Left colon (tissue), 2 donors: ENCODE results near the gene SUV39H1. TPM values are rescaled to one million over a fixed set of nuclear protein-coding genes. Genes with fewer than 3 reads are reported as not detected.
A peak's percentile ranks its signal among the peaks of the same experiment; 100 is the strongest.

Experiments used
- ATAC-seq: fragments of 200-7000 bp; cut with Tn5 transposase; one replicate; pipeline ENCODE4 v1.9.1; 2020; ENCODE audit warnings: mild to moderate bottlenecking, moderate library complexity
- DNase-seq, 2 donors: peaks; one replicate each; pipeline ENCODE4 v3.0.0-alpha.2; 2020
- intact Hi-C, 2 donors: fragments of 100-400 bp; cut with DNase I in 1 of 2; cut with micrococcal nuclease in 1 of 2; formaldehyde crosslinking; loops; one replicate each; pipeline versions ENCODE4 v1.11.2 to v1.14.0; 2022; cut with DNase I, micrococcal nuclease
- total RNA-seq, 2 donors: library from RNA; stranded (reverse); fragmentation: NEBNext Ultra II Directional; extraction: Animal tissue kit (Norgen Biotek cat#: 25700); gene quantifications; one replicate each; pipeline ENCODE4 v1.2.1, GENCODE V29; 2021
- donor health status: DM: no; HTN: no; CAD: no.
- donor health status: DM: yes; HTN: yes; CAD: no.

Gene SUV39H1
- total RNA-seq, 2 donors from 2014 or later: 3.1 to 5.0 TPM

DNA sequence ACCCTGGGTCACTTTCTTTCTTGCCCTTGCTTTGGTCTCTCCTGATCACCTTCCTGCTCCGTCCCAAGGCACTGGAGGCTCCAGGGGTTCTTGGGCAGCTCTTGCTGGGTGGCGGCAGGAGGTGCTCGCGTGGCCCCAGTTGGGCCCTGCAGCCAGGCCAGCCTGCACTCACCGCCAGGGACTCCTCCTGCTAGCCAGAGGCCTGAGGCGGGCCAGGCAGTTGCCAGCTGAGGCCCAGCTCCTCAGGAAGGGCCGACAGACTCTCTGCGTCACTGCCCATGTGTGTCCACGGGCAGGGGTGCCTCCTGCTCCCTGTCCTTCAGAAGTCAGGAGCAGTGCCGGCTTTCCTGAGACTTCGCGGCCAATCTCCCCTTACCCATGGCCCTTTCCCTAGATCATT is 9.3 kb downstream of the SUV39H1 start:
- ATAC-seq (no peak), DNase-seq (no peak)
- intact Hi-C loops: no loop called here

DNA sequence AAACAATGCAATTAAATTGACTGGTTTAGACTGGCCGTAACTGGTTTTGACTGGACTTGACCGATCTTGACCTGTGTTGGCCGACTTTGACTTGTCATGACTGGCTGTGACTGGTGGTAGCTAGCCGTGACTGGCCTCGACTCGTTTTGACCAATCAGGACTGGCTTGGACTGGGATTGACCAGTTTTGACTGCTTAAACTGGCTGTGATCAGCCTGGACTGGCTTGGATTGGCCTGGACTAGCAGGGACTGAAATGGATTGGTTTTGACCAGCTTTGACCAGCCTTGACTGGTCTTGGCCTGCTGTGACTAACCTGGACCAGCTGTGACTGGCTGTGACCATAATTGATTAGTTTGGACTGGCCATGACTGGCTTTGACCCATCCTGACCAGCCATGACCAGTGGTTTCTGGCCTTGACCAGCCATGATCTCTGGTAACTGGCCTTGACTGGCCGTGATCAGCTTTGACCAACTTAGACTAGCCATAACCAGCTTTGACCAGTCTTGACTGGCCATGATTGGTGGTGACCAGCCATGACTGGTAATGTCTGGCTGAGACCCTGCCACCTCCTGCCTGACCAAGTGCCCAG is 13.1 kb downstream of the SUV39H1 start:
- ATAC-seq (no peak), DNase-seq (no peak)
- intact Hi-C loops: no loop called here

DNA sequence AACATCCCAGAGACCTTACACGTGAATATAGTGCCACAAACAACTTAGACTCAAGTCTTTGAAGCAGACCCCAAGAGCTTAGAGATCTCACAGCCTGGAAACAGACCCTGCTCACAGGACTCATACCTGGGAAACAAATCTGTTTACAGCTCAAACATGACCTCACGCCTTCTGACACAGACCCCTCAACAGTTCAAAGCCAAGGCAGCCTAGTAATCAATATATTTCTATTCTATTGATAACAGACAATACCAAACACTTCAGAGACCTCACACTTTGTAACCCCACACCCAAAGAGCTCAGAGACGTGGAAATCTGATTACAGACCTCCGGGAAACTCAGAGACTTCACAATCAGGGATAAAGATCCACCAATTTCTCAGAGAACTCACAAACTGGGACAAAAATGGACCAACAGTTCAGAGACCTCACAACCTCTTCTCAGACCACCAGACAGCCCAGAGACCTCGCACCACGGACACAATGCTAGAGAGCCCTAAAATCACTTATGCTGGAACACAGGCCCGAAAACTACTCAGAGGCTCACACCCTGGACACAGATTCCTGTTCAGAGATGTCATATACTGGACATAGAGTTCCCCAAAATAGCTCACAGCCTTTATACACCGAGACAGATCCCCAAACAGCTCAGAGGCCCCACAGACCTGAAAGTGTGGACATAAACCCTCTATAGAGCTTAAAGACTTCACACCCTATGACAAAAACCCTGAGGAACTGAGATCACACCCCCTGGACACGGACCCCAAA is 14.8 kb downstream of the SUV39H1 start:
- DNase-seq (no peak), ATAC-seq (no peak)
- intact Hi-C loops: no loop called here

DNA sequence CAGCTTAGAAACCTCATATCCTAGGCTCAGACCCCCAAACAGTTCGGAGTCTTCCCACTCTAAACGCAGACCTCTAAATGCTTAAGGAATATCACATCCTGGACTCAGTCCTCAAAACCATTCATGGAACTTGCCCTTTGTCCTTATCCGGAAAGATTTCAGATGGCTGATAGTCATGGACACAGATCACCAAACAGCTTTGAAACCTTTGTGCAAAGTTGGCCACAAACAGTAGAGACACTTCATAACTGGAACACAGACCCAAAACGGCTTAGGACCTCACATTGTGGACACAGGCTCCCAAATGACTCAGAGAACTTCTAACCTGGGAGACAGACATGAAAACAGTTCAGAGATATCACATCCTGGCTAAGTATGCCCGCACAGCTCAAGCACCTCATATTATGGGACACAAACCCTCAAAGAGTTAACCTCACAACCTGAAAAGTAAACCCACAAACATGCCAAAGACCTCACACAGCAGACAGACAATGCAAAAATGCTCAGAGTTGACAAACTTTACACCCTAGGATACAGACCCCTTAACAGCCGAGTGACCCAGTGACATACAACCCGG is 15.5 kb downstream of the SUV39H1 start:
- ATAC-seq: no peak
- intact Hi-C loops: no loop called here

DNA sequence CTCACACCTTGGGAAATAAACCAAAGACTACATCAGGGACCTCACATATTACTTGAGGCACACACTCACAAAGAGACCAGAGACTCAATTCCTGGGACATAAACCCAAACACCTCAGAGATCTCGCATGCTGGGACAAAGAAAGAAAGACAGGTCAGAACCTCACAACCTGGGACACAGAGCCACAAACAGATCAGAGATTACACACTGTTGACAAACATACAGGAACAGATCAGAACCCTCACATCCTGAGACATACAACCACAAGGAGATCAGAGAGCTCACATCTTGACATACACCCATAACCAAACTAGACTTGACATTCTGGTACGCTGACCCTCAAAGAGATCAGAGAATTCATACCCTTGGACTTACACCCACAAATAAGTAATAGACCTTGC is 17.3 kb downstream of the SUV39H1 start:
- ATAC-seq: no peak
- intact Hi-C loops: no loop called here
- DNase-seq: no peak

More for the DNA sequence above, 15.5 kb downstream of the SUV39H1 start:
- DNase-seq: no peak

DNA sequence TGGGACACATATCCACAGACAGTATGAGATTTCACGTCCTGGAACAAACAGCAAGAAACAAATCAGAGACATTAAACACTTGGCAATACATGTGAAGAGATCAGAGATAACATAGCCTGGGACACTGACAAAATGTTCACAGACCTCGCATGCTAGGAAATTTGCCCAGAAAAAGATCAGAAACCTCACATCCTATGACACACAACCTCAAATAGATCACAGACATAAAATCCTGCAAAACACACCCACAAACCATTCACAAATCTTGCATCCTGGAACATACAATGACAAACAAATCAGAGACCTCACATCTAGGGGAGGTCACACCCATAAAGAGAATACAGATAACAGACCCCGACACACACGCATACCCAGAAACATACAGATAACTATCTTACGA is 18.0 kb downstream of the SUV39H1 start:
- ATAC-seq (no peak), DNase-seq (no peak)
- intact Hi-C loops: no loop called here

DNA sequence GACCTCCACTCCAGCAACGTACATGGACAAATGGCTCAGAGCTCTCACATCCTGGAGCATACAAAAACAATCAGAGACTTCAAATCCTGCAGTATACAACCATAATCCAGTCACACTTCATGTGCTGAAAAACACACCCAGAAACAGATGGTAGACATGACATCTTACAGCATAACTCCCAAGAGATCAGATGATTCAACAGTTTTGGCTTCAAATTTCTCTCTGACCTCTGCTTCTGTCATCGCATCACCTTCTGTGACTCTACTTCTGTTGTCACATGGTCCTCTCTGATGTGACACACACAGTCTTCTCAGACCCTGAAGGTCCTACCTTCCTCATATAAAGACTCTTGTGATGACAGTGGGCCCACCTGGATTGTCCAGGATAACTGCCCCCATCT is 18.5 kb downstream of the SUV39H1 start:
- intact Hi-C loops: no loop called here
- DNase-seq (no peak), ATAC-seq (no peak)

DNA sequence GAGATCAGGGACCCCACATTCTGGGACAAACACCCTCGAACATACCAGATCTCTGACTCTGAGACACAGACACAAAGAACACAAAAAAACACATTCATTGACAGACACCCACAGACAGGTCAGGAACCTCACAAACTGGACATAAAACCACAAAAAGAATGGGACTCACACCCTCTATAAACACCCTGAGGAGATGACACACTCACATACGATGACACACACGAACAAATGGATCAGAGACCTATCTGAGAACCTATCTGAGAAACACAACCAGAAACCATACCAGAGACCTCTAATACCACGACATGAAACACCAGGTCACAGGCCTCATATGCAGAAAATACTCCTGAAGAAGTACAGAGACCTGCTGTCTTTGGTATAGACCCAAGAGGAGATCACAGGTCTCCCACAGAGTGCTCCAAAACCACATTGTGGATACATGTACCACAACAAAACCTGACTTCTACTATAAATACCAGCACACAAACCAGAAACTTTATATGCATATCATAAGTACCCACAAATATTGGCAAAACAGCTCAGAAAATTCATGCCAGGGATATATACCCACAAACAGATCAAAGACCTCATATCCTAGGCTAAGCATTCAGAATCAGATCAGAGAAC is 19.5 kb downstream of the SUV39H1 start:
- intact Hi-C loops: no loop called here
- DNase-seq (no peak), ATAC-seq (no peak)

DNA sequence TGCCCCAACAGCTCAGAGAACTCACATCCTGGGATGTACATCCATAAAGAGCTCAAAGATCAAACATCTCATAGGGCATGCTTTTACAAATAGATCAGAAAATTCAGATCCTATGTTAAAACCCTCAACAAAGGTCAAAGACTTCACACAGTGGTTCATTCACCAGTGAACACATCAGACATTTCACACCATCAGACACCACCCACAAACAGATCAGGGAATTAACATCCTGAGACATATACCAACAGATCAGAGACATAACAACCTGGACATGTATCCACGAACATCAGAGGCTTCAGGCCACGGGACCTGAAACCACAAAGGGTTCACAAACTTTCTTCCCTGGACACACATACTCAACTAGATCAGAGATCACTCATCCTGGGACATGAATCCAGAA is 23.4 kb downstream of the SUV39H1 start:
- ATAC-seq: no peak
- intact Hi-C loops: no loop called here
- no peak for DNase-seq

DNA sequence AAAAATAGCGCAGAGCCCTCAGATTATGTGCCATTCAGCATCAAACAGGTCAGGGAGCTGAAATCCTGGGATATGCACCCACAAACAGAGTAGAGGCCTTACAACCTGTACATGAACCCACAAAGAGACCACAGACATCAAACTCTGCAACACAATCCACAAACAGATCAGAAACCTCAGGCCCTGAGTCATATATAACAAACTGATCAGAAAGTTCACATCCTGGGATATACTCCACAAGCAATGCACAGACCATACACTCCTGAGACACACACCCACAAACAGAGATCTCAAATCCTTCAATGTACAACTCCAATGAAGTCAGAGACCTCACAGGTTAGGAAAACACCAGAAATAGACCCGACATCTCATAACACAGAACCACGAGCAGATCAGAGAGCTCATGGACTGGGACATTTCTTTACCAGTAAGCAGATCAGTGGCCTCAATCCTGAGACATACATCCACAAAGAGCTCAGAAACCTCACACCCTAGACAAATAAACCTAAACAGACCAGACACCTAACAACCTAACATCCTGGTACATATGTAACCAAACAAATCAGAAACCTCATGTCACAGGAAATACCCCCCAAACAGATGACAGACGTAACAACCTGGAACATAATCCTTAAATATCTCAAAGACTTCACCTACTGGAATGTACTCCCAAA is 24.2 kb downstream of the SUV39H1 start:
- DNase-seq: no peak
- intact Hi-C loops: no loop called here

DNA sequence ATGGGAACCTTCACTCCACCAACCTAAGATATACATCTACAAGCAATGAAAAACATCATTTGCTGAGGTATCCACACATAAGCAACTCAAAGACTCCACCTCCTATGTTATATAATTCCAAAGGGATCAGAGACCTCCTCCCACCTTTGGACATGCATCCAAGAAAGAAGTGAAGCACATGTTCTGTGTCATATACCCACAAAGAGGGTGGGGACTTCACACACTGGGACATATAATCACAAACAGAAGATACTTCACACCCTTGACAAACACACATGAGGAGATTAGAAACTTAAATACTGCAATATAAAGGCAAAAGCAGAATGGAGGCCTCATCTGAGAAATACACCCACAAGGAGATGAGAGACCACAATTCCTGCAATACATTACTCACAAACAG is 25.4 kb downstream of the SUV39H1 start:
- intact Hi-C loops: no loop called here
- DNase-seq (no peak), ATAC-seq (peak; percentile 85)

More for the DNA sequence above, 24.2 kb downstream of the SUV39H1 start:
- ATAC-seq: peak; percentile 42

DNA sequence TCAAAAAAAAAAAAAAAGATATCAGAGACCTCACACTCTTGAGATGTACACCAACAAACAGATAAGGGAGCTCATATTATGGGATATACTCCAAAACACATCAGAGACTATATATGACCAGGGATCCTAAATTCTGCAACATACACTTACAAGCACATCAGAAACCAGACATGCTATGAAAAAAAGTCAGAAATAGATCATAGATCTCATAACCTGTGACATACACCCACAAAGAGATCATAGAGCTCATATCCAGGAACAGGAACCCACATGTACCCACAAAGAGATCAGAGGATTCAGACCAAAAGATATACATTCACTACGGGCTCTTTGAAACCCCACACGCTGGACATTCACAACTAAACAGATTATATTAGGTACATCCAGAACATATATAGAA is 30.1 kb downstream of the SUV39H1 start:
- intact Hi-C loops: no loop called here
- ATAC-seq: no peak
- no peak for DNase-seq

DNA sequence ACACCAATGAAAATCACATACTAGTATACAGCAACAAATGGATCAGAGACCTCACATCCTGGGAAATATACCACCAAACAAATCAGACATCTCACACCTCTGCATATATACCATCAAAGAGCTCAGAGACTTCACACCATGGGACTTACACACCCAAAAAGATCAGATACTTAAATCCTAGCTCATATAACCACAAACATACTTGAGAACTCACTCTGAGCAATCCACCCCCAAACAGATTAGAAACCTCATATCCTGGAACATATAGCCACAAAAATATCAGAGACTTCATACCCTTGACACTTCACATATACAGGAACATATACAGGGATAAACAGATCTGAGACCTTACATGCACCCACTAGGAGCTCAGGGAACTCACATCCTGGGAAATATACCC is 32.1 kb downstream of the SUV39H1 start:
- ATAC-seq: no peak
- intact Hi-C loops: no loop called here
- DNase-seq: no peak

DNA sequence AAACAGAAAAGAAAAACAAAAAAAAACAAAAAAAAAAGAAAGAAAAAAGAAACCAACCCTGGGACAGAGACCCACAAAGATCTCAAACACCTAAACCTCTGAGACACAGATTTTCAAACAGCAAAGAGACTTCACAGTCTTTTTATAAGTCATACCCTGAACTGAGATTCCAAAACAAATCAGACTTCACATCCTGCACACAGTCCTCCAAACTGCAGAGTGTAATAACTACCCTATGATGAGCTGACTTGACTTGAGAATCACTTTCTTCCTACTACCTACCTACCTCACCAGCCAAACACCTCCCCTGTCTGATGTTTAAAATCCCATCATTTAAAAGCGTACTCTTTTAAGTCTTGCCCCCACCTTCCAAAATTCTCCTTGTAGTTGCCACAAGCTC is 39.8 kb downstream of the SUV39H1 start:
- ATAC-seq (no peak), DNase-seq (no peak)
- intact Hi-C loops: no loop called here

DNA sequence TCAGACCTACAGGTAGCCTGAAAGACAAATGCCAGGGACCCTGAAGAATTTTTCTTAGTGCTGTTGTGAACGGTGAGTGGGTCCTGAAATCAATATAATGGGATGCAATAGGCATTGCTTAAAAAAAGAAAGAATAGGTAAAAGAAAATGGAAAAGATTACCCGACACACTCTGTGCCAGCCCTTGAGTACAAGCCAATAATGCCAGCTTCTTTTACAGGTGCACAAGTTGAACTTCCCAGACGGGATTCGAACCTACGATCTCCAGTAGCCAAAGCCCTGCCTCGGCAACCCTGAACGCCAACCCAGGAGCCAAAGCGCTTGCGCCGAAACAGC is 40.3 kb downstream of the SUV39H1 start:
- no peak for ATAC-seq
- DNase-seq: no peak
- intact Hi-C loops: no loop called here

DNA sequence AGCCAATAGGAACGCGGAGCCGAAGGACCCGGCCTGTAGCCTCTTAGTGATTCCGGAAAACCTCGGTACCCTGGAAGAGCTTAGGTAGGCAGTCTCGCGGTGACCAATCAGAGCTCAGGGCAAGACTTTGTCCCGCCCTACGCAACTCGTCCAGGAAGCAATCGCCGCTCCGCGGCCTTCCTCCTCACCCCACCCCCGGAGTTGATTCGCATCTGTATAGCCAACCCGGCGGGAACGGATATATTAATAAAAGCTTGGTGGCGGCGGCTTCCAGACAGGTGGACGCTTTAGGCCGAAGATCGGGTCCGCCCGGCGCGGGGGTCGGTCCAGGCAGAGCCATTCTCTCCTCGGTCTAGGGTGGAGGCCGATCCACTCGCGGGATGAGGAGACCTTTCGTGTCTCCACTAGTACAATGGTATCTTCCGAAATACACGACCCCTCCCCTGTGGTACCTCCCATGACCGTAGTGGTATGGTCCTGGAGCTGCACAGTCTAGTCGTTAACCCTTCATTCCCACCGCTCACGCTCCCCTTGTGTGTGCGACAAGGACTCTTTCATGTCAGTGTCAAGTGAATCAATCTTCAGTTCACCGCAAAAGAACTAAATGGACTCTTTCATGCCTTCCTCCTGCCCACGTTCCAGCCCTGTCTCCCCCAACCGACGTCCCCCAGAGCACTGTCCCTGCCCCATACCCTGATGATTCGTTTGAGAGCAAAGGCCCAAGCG is 40.8 kb downstream of the SUV39H1 start:
- ATAC-seq: peak; percentile 99
- intact Hi-C loops: no loop called here
- DNase-seq: peak; percentile 86 to 94

DNA sequence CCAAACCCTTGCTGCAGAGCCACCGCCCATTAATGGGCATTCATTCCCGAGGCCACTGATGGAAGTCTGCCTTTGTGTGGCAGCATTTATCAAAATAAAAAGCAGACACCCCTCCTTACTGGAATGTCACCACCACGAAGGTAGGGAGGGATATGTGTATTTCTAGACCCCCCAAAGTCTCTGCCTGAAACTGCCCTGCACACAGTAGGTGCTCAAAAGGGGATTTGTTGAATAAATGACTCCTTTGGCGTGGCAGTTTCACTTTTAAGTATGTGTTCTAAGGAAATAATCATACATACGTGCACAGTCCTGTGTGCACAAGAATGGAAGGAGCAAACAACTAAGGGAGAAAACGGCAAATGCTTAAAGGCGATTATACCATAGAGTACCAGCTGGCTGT is 41.4 kb downstream of the SUV39H1 start:
- ATAC-seq (peak; percentile 11), DNase-seq (no peak)
- intact Hi-C loops: no loop called here

DNA sequence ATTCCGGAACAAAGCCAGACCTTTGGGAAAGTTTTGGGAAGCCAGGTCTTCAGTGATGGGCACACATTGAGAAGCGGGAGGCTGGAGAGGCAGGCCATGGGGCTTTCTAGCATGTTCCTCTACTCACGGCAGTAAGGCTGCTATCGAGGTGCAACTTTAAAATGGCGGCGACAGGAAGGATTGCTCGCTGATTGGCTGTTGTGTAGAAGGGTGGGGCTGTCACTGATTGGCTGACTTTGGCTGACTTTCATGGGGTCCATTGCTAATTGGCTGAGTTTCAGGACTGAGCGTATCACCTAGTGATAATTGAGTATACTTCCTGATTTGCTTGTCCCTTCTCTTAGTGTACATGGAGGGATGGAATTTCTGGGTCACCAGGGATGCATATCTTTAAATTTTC is 45.3 kb downstream of the SUV39H1 start:
- no peak for DNase-seq
- ATAC-seq: no peak
- intact Hi-C loops: no loop called here

DNA sequence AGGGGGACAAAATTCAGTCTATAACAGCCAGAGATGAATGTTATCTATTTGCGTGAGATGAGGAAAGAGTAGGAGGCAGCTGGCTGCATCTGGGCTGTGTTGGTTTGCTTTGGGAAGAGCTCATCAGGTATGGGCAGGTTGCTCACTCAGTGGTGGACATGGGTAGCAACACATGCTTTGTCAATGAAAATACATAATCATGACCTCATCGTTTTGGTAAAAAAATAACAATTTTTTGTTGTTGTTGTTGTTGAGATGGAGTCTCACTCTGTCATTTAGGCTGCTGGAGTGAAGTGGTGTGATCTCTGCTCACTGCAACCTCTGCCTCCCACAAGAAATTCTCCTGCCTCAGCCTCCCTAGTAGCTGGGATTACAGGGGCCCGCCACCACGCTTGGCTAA is 48.7 kb downstream of the SUV39H1 start:
- no peak for DNase-seq
- no peak for ATAC-seq
- intact Hi-C loops: no loop called here
